HUDEP-2 (cell line): ENCODE data around the gene TMA7B.

Experiments used
- DNase-seq, 76 experiments: peaks; one replicate each; lab custom pipeline; 2025; ENCODE audit not compliant: unreplicated experiment in 76 of 76; lab: John Stamatoyannopoulos, UW

Gene TMA7B

GRCh38 chr22:39932918-39933649, 27.1 kb upstream of the TMA7B start:
- peak in 62 of 76 experiments; percentile 15 to 74 (median 49) for DNase-seq

- no peak for DNase-seq
Measured at GRCh38 chr22:39933741-39934140, 26.5 kb upstream of the TMA7B start.

- DNase-seq, result no peak
Measured at GRCh38 chr22:39935116-39935515, 25.1 kb upstream of the TMA7B start.

GRCh38 chr22:39935612-39936011, 24.6 kb upstream of the TMA7B start:
- no peak for DNase-seq

- DNase-seq, result no peak
Measured at GRCh38 chr22:39936523-39937145, 23.6 kb upstream of the TMA7B start.

GRCh38 chr22:39937906-39938305, 22.3 kb upstream of the TMA7B start:
- DNase-seq, result no peak

- DNase-seq, result no peak
Measured at GRCh38 chr22:39938509-39939111, 21.6 kb upstream of the TMA7B start.

GRCh38 chr22:39939830-39940229, 20.4 kb upstream of the TMA7B start:
- DNase-seq, result no peak

GRCh38 chr22:39940757-39941305, 19.4 kb upstream of the TMA7B start:
- peak in 1 of 76 experiments; percentile 10 for DNase-seq

- no peak for DNase-seq
Measured at GRCh38 chr22:39941601-39942000, 18.6 kb upstream of the TMA7B start.

- DNase-seq, result no peak
Measured at GRCh38 chr22:39942439-39943230, 17.6 kb upstream of the TMA7B start.

- no peak for DNase-seq
Measured at GRCh38 chr22:39943337-39943736, 16.9 kb upstream of the TMA7B start.

- no peak for DNase-seq
Measured at GRCh38 chr22:39943953-39944872, 16.0 kb upstream of the TMA7B start.

GRCh38 chr22:39946126-39946502, 14.1 kb upstream of the TMA7B start:
- DNase-seq, result peak in 3 of 76 experiments; percentile 11 to 29 (median 14)

GRCh38 chr22:39946503-39947219, 13.5 kb upstream of the TMA7B start:
- DNase-seq, result peak in 69 of 76 experiments; percentile 7 to 84 (median 50)

GRCh38 chr22:39947220-39948216, 12.7 kb upstream of the TMA7B start:
- DNase-seq, result peak in 3 of 76 experiments; percentile 16 to 45 (median 36)

GRCh38 chr22:39949964-39950737, 10.0 kb upstream of the TMA7B start:
- DNase-seq, result no peak
